ENCODE results near the gene RABEP1.

Gene RABEP1

GRCh38 chr17:5391678-5392077 is 109.6 kb downstream of the RABEP1 start:
- TF ChIP-seq CTCF (IDR thresholded peaks at IDR 0.05; ENCODE audit: extremely low read depth, missing control alignments) = no peak

GRCh38 chr17:5396612-5397011 is 114.5 kb downstream of the RABEP1 start:
- TF ChIP-seq CTCF (IDR thresholded peaks at IDR 0.05; ENCODE audit: extremely low read depth, missing control alignments) = no peak
- DNase-seq (ENCODE audit: low spot score) = no peak

More at GRCh38 chr17:5391678-5392077, 109.6 kb downstream of the RABEP1 start:
- no peak for DNase-seq (ENCODE audit: low spot score)

GRCh38 chr17:5399767-5400166 is 117.7 kb downstream of the RABEP1 start:
- DNase-seq (ENCODE audit: low spot score) = no peak
- no peak for TF ChIP-seq CTCF (IDR thresholded peaks at IDR 0.05; ENCODE audit: extremely low read depth, missing control alignments)

GRCh38 chr17:5405400-5405799 is 123.3 kb downstream of the RABEP1 start:
- no peak for TF ChIP-seq CTCF (IDR thresholded peaks at IDR 0.05; ENCODE audit: extremely low read depth, missing control alignments)
- DNase-seq (ENCODE audit: low spot score) = no peak

- DNase-seq (ENCODE audit: low spot score) = no peak
- TF ChIP-seq CTCF (IDR thresholded peaks at IDR 0.05; ENCODE audit: extremely low read depth, missing control alignments) = no peak
These were observed 126.1 kb downstream of the RABEP1 start for GRCh38 chr17:5408186-5408585.

- peak; percentile 25 for DNase-seq (ENCODE audit: low spot score)
- no peak for TF ChIP-seq CTCF (IDR thresholded peaks at IDR 0.05; ENCODE audit: extremely low read depth, missing control alignments)
These were observed 128.6 kb downstream of the RABEP1 start for GRCh38 chr17:5410594-5411272.

- DNase-seq (ENCODE audit: low spot score) = no peak
- TF ChIP-seq CTCF (IDR thresholded peaks at IDR 0.05; ENCODE audit: extremely low read depth, missing control alignments) = no peak
These were observed 131.6 kb downstream of the RABEP1 start for GRCh38 chr17:5413682-5414081.
